OCI-LY3 (cell line): ENCODE data around the gene VNN1.

Experiments used
- H2AFZ ChIP-seq: fragments of 200-600, 300-600 bp; shearing (Covaris generic); 2 replicates; pipeline ENCODE4 v1.6.0; 2014; ENCODE audit warnings: antibody characterized with exemption, low read depth, low read length
- H3K27ac ChIP-seq: fragments of 200-600, 300-600 bp; sonication (generic); 2 replicates; pipeline ENCODE4 v1.5.1; 2014; ENCODE audit warnings: mild to moderate bottlenecking, low read length, moderate library complexity, mixed read lengths
- H3K27me3 ChIP-seq: fragments of 200-600, 300-600 bp; sonication (generic); 2 replicates; pipeline ENCODE4 v1.6.1; 2014; ENCODE audit warnings: low read depth, low read length, mixed read lengths
- H3K36me3 ChIP-seq: fragments of 200-600, 300-600 bp; sonication (generic); replicated peaks from 2 replicates; pipeline ENCODE3; 2014; ENCODE audit warnings: low read depth, low read length, mixed read lengths
- H3K4me1 ChIP-seq: fragments of 300-600, 200-600 bp; sonication (generic); 2 replicates; pipeline ENCODE4 v1.6.1; 2014; ENCODE audit warnings: low read length, mixed read lengths
- H3K4me2 ChIP-seq: fragments of 200-600, 300-600 bp; sonication (generic); 2 replicates; pipeline ENCODE4 v1.6.1; 2014; ENCODE audit warnings: low read length, mixed read lengths
- H3K4me3 ChIP-seq: fragments of 300-600, 200-600 bp; sonication (generic); 2 replicates; pipeline ENCODE4 v1.5.1; 2014; ENCODE audit warnings: antibody characterized with exemption, mild to moderate bottlenecking, low read length, moderate library complexity
- H3K79me2 ChIP-seq: fragments of 300-600, 200-600 bp; shearing (Covaris generic); 2 replicates; pipeline ENCODE4 v1.6.1; 2014; ENCODE audit warnings: mild to moderate bottlenecking, low read length, mixed read lengths
- H3K9ac ChIP-seq: fragments of 300-600, 200-600 bp; shearing (Covaris generic); 2 replicates; pipeline ENCODE4 v1.6.0; 2014; ENCODE audit warnings: mild to moderate bottlenecking, low read length, moderate library complexity
- H3K9me3 ChIP-seq: fragments of 200-600, 300-600 bp; shearing (Covaris generic); 2 replicates; pipeline ENCODE4 v1.6.1; 2014; ENCODE audit warnings: low read length, mixed read lengths; ENCODE audit not compliant: insufficient read depth
- H4K20me1 ChIP-seq: fragments of 200-600, 300-600 bp; sonication (generic); 2 replicates; pipeline ENCODE4 v1.6.1; 2016; ENCODE audit warnings: low read length, mixed read lengths; ENCODE audit not compliant: insufficient read depth
- CTCF ChIP-seq: fragments of 200-600, 300-600 bp; sonication (generic); IDR thresholded peaks from 2 replicates; pipeline ENCODE4 v1.5.1; 2014; ENCODE audit warnings: antibody characterized with exemption, low read length, low read depth
- EZH2phosphoT487 ChIP-seq: fragments of 200-600 bp; shearing (Covaris generic); IDR thresholded peaks from 2 replicates; pipeline ENCODE4 v1.6.1; 2018; ENCODE audit warnings: antibody characterized with exemption, mixed run types, low read depth

Gene VNN1

GRCh38 chr6:132661906-132662305 is 51.9 kb downstream of the VNN1 start:
- H3K36me3 ChIP-seq, result no peaks in the 10 kb centered on the region
- no peak overlapping the region for H3K9ac ChIP-seq
- H3K4me1 ChIP-seq, result peaks cover 6% of the 10 kb centered on the region
- TF ChIP-seq CTCF, result no peak
- no peak for TF ChIP-seq EZH2phosphoT487
- no peak overlapping the region for H3K4me2 ChIP-seq
- H3K9me3 ChIP-seq, result no peaks in the 10 kb centered on the region
- H3K27ac ChIP-seq, result no peak overlapping the region
- H4K20me1 ChIP-seq, result no peaks in the 10 kb centered on the region
- H3K27me3 ChIP-seq, result no peaks in the 10 kb centered on the region
- H3K79me2 ChIP-seq, result no peaks in the 10 kb centered on the region
- no peak overlapping the region for H3K4me3 ChIP-seq
- no peak overlapping the region for H2AFZ ChIP-seq

- no peak within 1 kb of the TSS for H3K4me3 ChIP-seq
- TF ChIP-seq EZH2phosphoT487 (no peak), CTCF (no peak)
- no peak within 1 kb of the TSS for H3K9ac ChIP-seq
- no peaks in the 10 kb centered on the region for H3K9me3 ChIP-seq
- no peaks in the 10 kb centered on the region for H3K36me3 ChIP-seq
- H3K4me2 ChIP-seq, result no peak within 1 kb of the TSS
- no peak within 1 kb of the TSS for H3K27ac ChIP-seq
- H3K4me1 ChIP-seq, result no peaks in the 10 kb centered on the region
- H2AFZ ChIP-seq, result no peak within 1 kb of the TSS
- H3K27me3 ChIP-seq, result peaks cover under 1% of the 10 kb centered on the region; the same call in 1 of the 2 replicates
- no peaks in the 10 kb centered on the region for H3K79me2 ChIP-seq
- no peaks in the 10 kb centered on the region for H4K20me1 ChIP-seq
Measured at GRCh38 chr6:132659082-132659481, 54.8 kb downstream of the VNN1 start, which contains the start of gene TAAR1. Gene TAAR1 (minus strand): TSS chr6:132659182. CDS start chr6:132646003, 13,179 bp downstream.

GRCh38 chr6:132651062-132651461 is 62.8 kb downstream of the VNN1 start:
- Histone ChIP-seq H2AFZ (no peak overlapping the region), H3K4me3 (no peak overlapping the region), H3K27me3 (peaks cover 3% of the 10 kb centered on the region; the same call in 1 of the 2 replicates), H3K27ac (peak overlapping the region; percentile 61), H3K9me3 (peaks cover 6% of the 10 kb centered on the region; the same call in 1 of the 2 replicates), H3K4me2 (peak overlapping the region; percentile 62), H3K79me2 (no peaks in the 10 kb centered on the region), H3K9ac (no peak overlapping the region), H4K20me1 (no peaks in the 10 kb centered on the region), H3K36me3 (peaks cover 5% of the 10 kb centered on the region), H3K4me1 (peaks cover 46% of the 10 kb centered on the region)
- TF ChIP-seq CTCF (no peak), EZH2phosphoT487 (no peak)

GRCh38 chr6:132650429-132650828 is 63.4 kb downstream of the VNN1 start:
- Histone ChIP-seq H3K4me2 (peak overlapping the region; percentile 62), H3K27ac (peak overlapping the region; percentile 61), H3K4me3 (no peak overlapping the region), H3K27me3 (peaks cover 3% of the 10 kb centered on the region; the same call in 1 of the 2 replicates), H3K4me1 (peaks cover 46% of the 10 kb centered on the region), H3K36me3 (peaks cover 5% of the 10 kb centered on the region), H2AFZ (no peak overlapping the region), H3K79me2 (no peaks in the 10 kb centered on the region), H3K9ac (no peak overlapping the region), H3K9me3 (peaks cover 6% of the 10 kb centered on the region; the same call in 1 of the 2 replicates), H4K20me1 (no peaks in the 10 kb centered on the region)
- TF ChIP-seq CTCF (no peak), EZH2phosphoT487 (no peak)
